H1 (cell line): Measurements from ENCODE around the gene THPO.

Source experiments
- ATF3 ChIP-seq: IDR thresholded peaks from 2 replicates; pipeline ENCODE4 v1.6.1; 2011; ENCODE audit warnings: low read depth, mild to moderate bottlenecking, low read length; ENCODE audit not compliant: insufficient read depth
- EP300 ChIP-seq, 2 experiments: IDR thresholded peaks; 1 replicate in 1 of 2; 2 replicates in 1 of 2; pipeline ENCODE4 v1.6.1; 2011 to 2012; ENCODE audit warnings: low read depth in 2 of 2, low read length in 2 of 2, mild to moderate bottlenecking in 2 of 2, borderline replicate concordance in 1 of 2, inconsistent platforms in 1 of 2, moderate library complexity in 1 of 2
- EZH2 ChIP-seq: fragments of 200-600 bp; sonication (generic); IDR thresholded peaks from 2 replicates; pipeline ENCODE4 v1.7.1; 2012; ENCODE audit warnings: low read depth, mild to moderate bottlenecking, moderate library complexity, low read length, inconsistent platforms; ENCODE audit not compliant: severe bottlenecking
- GABPA ChIP-seq: IDR thresholded peaks from 2 replicates; pipeline ENCODE4 v1.6.1; 2011; ENCODE audit warnings: mild to moderate bottlenecking, low read length, moderate library complexity, borderline replicate concordance; ENCODE audit not compliant: insufficient read depth
- POLR2A ChIP-seq, 2 experiments: IDR thresholded peaks; 1 replicate in 1 of 2; 2 replicates in 1 of 2; pipeline ENCODE4 v1.6.1; 2011; ENCODE audit warnings: low read depth in 2 of 2, low read length in 2 of 2, mild to moderate bottlenecking in 2 of 2; ENCODE audit errors: control extremely low read depth in 1 of 2
- POLR2AphosphoS5 ChIP-seq: IDR thresholded peaks from 2 replicates; pipeline ENCODE4 v1.6.1; 2011; ENCODE audit warnings: low read depth, low read length
- RFX5 ChIP-seq: IDR thresholded peaks from 2 replicates; pipeline ENCODE4 v1.6.1; 2011; ENCODE audit warnings: low read depth, low read length, improper control_type of control experiment, borderline replicate concordance
- SUZ12 ChIP-seq: fragments of 200-600 bp; sonication (generic); IDR thresholded peaks from 2 replicates; pipeline ENCODE4 v1.6.1; 2012; ENCODE audit warnings: mild to moderate bottlenecking, inconsistent platforms, low read length, moderate library complexity, mixed read lengths
- TBP ChIP-seq: IDR thresholded peaks from 2 replicates; pipeline ENCODE4 v1.6.1; 2011; ENCODE audit warnings: low read depth, low read length, improper control_type of control experiment
- YY1 ChIP-seq: IDR thresholded peaks from 2 replicates; pipeline ENCODE4 v1.6.1; 2011; ENCODE audit warnings: low read depth, mild to moderate bottlenecking, low read length
- TF ChIP-seq, protein P1 (sequence below), 3 experiments: IDR thresholded peaks; 1 replicate in 2 of 3; 2 replicates in 1 of 3; pipeline versions ENCODE4 v1.5.1 to v1.6.1; 2011; ENCODE audit warnings: low read length in 3 of 3, mild to moderate bottlenecking in 3 of 3, inconsistent platforms in 2 of 3, low read depth in 1 of 3, moderate library complexity in 1 of 3; ENCODE audit not compliant: insufficient read depth in 1 of 3; ENCODE audit errors: control extremely low read depth in 1 of 3

DNA sequence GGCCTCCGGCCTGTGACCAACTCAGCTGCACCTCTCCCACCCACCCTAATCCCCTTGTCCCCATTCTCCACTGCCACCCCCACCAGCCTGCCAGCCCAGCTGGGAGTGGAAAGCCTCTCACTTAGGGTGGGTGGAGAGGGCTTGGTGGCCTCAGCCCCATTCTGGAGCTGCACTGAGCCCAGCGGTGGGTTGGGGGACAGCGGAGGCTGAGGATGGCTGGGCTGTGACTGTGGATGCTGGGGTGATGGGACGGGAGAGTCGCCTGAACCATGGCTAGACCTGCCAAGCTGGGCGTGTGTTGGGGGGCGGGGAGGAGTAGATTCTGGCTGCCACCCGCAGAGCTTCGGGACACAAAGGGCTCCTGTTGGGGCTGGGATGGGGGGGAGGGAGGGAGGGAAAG is 18.4 kb downstream of the THPO start:
- TF ChIP-seq GABPA: no peak
- TF ChIP-seq, protein P1, sequence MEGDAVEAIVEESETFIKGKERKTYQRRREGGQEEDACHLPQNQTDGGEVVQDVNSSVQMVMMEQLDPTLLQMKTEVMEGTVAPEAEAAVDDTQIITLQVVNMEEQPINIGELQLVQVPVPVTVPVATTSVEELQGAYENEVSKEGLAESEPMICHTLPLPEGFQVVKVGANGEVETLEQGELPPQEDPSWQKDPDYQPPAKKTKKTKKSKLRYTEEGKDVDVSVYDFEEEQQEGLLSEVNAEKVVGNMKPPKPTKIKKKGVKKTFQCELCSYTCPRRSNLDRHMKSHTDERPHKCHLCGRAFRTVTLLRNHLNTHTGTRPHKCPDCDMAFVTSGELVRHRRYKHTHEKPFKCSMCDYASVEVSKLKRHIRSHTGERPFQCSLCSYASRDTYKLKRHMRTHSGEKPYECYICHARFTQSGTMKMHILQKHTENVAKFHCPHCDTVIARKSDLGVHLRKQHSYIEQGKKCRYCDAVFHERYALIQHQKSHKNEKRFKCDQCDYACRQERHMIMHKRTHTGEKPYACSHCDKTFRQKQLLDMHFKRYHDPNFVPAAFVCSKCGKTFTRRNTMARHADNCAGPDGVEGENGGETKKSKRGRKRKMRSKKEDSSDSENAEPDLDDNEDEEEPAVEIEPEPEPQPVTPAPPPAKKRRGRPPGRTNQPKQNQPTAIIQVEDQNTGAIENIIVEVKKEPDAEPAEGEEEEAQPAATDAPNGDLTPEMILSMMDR (IDR thresholded peaks at IDR 0.05; ENCODE audit: control extremely low read depth in 1 of 3, insufficient read depth in 1 of 3, low read depth in 1 of 3, low read length in 3 of 3): no peak
- TF ChIP-seq EP300 (IDR thresholded peaks at IDR 0.05; ENCODE audit: borderline replicate concordance in 1 of 2, low read depth in 2 of 2, low read length in 2 of 2): no peak
- no peak for TF ChIP-seq YY1
- TF ChIP-seq POLR2AphosphoS5: no peak
- no peak for TF ChIP-seq POLR2A (IDR thresholded peaks at IDR 0.05; ENCODE audit: control extremely low read depth in 1 of 2, low read depth in 2 of 2, low read length in 2 of 2)
- TF ChIP-seq EZH2: no peak
- TF ChIP-seq ATF3: no peak
- no peak for TF ChIP-seq TBP
- TF ChIP-seq SUZ12: no peak
- TF ChIP-seq RFX5: no peak
